Astrocyte (in vitro differentiated cells and primary cell): Measurements from ENCODE around the gene INSC.

Experiments
- CTCF ChIP-seq: IDR thresholded peaks from 2 replicates; pipeline ENCODE4 v1.5.1; 2011; ENCODE audit warnings: low read depth, mild to moderate bottlenecking, inconsistent platforms, low read length, moderate library complexity; ENCODE audit not compliant: insufficient read depth
- EZH2 ChIP-seq: IDR thresholded peaks from 2 replicates; pipeline ENCODE4 v1.6.1; 2012; ENCODE audit warnings: mild to moderate bottlenecking, low read length, inconsistent platforms; ENCODE audit not compliant: insufficient read depth

- no peak for TF ChIP-seq EZH2
- no peak for TF ChIP-seq CTCF
Observed at GRCh38 chr11:15117751-15118150, 3.0 kb downstream of the INSC start.
